ENCODE data around the gene GIT2. TPM values are rescaled to one million over a fixed set of nuclear protein-coding genes. Genes with fewer than 3 reads are reported as not detected.

Gene GIT2
- total RNA-seq, 1 donor from 2014 or later: 38.4 TPM

DNA sequence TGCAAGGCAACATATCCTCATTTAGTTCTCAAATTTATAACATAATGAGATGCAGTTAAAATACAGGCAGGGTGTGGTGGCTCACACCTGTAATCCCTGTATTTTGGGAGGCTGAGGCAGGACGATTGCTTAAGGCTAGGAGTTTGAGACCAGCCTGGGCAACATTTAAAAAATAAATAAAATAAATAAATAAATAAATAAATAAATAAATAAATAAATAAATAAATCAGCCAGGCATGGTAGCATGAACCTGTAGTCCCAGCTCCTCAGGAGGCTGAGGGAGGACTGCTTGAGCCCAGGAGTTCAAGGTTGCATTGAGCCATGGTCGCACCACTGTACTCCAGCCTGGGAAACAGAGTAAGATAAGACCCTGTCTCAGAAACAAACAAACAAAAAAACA, 56.7 kb downstream of the GIT2 start:
- Mint-ChIP-seq H3K27me3 (no peaks in the 10 kb centered on the region), H3K4me1 (ENCODE audit: unreplicated experiment) (peaks cover under 1% of the 10 kb centered on the region), H3K36me3 (peaks cover 8% of the 10 kb centered on the region), H3K27ac (no peak overlapping the region), H3K9me3 (no peaks in the 10 kb centered on the region), H3K4me3 (no peak overlapping the region)
- TF ChIP-seq, protein P1, sequence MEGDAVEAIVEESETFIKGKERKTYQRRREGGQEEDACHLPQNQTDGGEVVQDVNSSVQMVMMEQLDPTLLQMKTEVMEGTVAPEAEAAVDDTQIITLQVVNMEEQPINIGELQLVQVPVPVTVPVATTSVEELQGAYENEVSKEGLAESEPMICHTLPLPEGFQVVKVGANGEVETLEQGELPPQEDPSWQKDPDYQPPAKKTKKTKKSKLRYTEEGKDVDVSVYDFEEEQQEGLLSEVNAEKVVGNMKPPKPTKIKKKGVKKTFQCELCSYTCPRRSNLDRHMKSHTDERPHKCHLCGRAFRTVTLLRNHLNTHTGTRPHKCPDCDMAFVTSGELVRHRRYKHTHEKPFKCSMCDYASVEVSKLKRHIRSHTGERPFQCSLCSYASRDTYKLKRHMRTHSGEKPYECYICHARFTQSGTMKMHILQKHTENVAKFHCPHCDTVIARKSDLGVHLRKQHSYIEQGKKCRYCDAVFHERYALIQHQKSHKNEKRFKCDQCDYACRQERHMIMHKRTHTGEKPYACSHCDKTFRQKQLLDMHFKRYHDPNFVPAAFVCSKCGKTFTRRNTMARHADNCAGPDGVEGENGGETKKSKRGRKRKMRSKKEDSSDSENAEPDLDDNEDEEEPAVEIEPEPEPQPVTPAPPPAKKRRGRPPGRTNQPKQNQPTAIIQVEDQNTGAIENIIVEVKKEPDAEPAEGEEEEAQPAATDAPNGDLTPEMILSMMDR (conservative IDR thresholded peaks at IDR 0.05): no peak
- no peak for DNase-seq (ENCODE audit: extremely low spot score, unreplicated experiment)

DNA sequence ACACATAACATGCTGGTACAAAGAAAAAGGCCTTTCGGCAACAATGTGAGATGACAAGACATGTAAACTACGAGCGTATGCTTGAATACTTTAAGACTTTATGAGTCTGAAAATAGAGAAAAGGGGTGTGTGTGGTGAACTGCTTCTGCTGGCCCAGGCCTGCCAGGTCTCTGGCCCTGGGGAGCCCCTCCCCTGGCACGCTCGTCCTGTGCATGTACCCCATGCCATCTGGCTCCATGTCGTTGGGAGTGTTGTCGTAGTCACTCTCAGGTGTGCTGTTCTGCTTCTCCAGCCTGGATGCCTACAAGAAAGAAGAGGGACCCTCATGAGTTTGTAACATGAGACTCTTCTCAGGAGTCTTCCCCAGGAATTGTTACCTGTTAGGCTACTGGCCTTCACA, 57.2 kb downstream of the GIT2 start:
- Mint-ChIP-seq H3K27me3 (no peaks in the 10 kb centered on the region), H3K9me3 (no peaks in the 10 kb centered on the region), H3K4me3 (no peak overlapping the region), H3K27ac (no peak overlapping the region), H3K4me1 (ENCODE audit: unreplicated experiment) (peaks cover 3% of the 10 kb centered on the region), H3K36me3 (peaks cover 12% of the 10 kb centered on the region)
- TF ChIP-seq, protein P1 (conservative IDR thresholded peaks at IDR 0.05): no peak
- DNase-seq (ENCODE audit: extremely low spot score, unreplicated experiment): no peak

DNA sequence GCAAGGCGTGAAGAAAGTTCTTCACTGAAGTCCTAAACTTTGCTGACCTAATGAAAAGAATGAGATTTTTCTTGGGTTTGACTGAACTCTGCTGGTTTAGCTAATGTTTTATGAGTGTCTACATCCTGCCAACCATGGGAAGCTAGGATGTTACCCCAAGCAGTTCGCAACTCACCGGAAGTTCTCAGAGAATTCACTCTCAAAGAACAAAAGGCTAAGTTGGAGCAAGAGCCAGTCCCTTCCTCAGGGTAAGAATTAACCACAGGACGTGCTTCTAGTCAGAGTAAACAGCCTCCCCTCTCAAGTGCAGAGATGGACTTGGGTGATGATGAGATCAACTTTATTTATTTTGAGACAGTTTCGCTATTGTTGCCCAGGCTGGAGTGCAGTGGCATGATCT, 58.8 kb downstream of the GIT2 start:
- no peak for DNase-seq (ENCODE audit: extremely low spot score, unreplicated experiment)
- Mint-ChIP-seq H3K4me1 (ENCODE audit: unreplicated experiment) (peaks cover 4% of the 10 kb centered on the region), H3K27ac (no peak overlapping the region), H3K27me3 (no peaks in the 10 kb centered on the region), H3K36me3 (peaks cover 14% of the 10 kb centered on the region), H3K4me3 (no peak overlapping the region), H3K9me3 (no peaks in the 10 kb centered on the region)
- TF ChIP-seq, protein P1 (conservative IDR thresholded peaks at IDR 0.05): no peak

DNA sequence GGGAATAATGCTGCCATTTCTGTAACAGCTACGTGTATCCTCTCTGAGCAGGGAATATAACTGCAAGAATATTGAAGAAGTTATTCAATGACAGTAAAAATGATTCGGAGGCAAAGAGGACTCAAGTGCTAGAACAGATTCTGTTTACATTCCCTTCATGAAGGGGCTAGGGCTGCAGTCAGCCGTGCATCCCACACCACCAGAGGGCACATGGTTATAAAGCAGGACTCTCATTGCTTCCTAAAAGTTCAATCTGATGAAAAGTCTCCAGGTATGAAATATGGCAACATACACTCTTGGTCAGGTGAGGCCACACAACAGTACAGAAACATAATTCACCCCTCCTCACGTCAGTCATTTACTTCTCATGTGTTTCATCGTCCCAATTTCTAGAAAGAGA, 62.1 kb downstream of the GIT2 start:
- Mint-ChIP-seq H3K36me3 (peaks cover 17% of the 10 kb centered on the region), H3K27ac (no peak overlapping the region), H3K4me3 (no peak overlapping the region), H3K4me1 (ENCODE audit: unreplicated experiment) (peaks cover 4% of the 10 kb centered on the region), H3K9me3 (no peaks in the 10 kb centered on the region), H3K27me3 (no peaks in the 10 kb centered on the region)
- TF ChIP-seq, protein P1 (conservative IDR thresholded peaks at IDR 0.05): peak; percentile 55
- DNase-seq (ENCODE audit: extremely low spot score, unreplicated experiment): no peak

DNA sequence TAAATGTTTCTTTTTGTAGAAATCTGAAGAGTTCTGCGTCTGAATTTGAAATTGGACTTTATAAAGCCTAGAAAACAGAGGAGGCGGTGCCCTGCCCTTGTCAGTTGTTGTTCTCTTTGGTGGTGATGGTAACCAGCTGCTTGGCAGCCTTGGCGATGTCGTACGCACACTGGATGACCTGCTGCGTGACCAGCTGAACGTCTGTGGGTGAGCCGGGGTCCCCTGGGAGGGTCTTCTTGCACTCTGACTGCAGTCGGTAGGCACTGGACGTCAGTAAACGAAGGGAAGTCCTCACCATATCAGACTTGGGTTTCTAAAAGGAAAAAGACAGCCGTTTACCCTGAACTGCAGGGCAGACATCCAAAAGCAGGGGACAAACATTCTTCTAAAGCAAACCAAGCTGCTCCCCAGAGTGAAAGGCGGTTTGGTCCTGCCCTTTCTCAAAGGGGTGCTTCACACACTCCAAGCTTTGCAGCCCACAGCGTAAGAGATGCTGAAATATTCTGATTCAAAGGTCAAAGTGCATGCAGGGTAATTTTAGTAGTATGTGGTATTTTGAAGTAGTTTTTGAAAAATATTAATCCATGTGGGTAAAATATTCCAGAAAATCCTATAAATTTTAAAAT, 63.2 kb downstream of the GIT2 start:
- peaks cover 17% of the 10 kb centered on the region for H3K36me3 Mint-ChIP-seq
- no peaks in the 10 kb centered on the region for H3K9me3 Mint-ChIP-seq
- DNase-seq (ENCODE audit: extremely low spot score, unreplicated experiment): no peak
- no peaks in the 10 kb centered on the region for H3K27me3 Mint-ChIP-seq
- H3K27ac Mint-ChIP-seq: no peak overlapping the region
- TF ChIP-seq, protein P1 (conservative IDR thresholded peaks at IDR 0.05): no peak
- H3K4me1 Mint-ChIP-seq (ENCODE audit: unreplicated experiment): peaks cover 4% of the 10 kb centered on the region
- H3K4me3 Mint-ChIP-seq: no peak overlapping the region

DNA sequence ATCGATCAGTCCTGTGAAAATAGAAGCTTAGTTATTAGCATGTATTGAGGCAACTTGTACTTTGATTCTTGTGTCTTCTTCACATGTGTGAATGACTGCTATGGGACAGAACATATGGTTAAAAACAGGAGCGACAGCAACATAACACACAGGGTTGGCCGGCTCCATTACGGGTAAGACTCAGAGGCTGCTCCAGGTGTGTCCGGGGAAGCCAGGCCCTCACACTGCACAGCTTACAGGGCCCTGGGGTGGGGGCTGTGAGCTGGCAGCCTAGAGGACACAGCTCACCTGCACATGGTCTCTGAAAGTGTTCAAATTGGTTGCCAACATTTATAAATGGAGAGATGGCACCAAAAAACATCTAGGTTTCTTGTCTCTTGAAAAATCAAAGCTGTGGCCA, 65.0 kb downstream of the GIT2 start:
- no peak overlapping the region for H3K4me3 Mint-ChIP-seq

More for the DNA sequence above, 65.0 kb downstream of the GIT2 start:
- no peak overlapping the region for H3K27ac Mint-ChIP-seq
- no peaks in the 10 kb centered on the region for H3K9me3 Mint-ChIP-seq
- H3K4me1 Mint-ChIP-seq (ENCODE audit: unreplicated experiment): peaks cover 7% of the 10 kb centered on the region
- peaks cover 21% of the 10 kb centered on the region for H3K36me3 Mint-ChIP-seq
- TF ChIP-seq, protein P1 (conservative IDR thresholded peaks at IDR 0.05): no peak
- no peaks in the 10 kb centered on the region for H3K27me3 Mint-ChIP-seq
- no peak for DNase-seq (ENCODE audit: extremely low spot score, unreplicated experiment)

Measured in type B pancreatic cell (in vitro differentiated cells).